SU-DHL-6 (cell line): Measurements from ENCODE around the gene FOXG1.

ENCODE experiments used
- H2AFZ ChIP-seq: fragments of 200-600 bp; sonication (generic); 2 replicates; pipeline ENCODE4 v1.6.1; 2014; ENCODE audit warnings: low read depth, mild to moderate bottlenecking, moderate library complexity, mixed read lengths, antibody characterized with exemption, low read length; ENCODE audit not compliant: severe bottlenecking
- H3F3A ChIP-seq: fragments of 200-600 bp; shearing (Covaris generic); 2 replicates; pipeline ENCODE4 v1.6.0; 2016; ENCODE audit warnings: antibody characterized with exemption, mild to moderate bottlenecking; ENCODE audit not compliant: insufficient read depth
- H3K27ac ChIP-seq: fragments of 200-600 bp; sonication (generic); 2 replicates; pipeline ENCODE4 v1.5.1; 2016; ENCODE audit warnings: low read depth, mild to moderate bottlenecking, low read length, moderate library complexity, mixed read lengths
- H3K27me3 ChIP-seq: fragments of 200-600 bp; sonication (generic), shearing (Covaris generic); 2 replicates; pipeline ENCODE4 v1.6.0; 2014; ENCODE audit warnings: mild to moderate bottlenecking, low read length
- H3K36me3 ChIP-seq: fragments of 200-600 bp; sonication (generic); 2 replicates; pipeline ENCODE4 v1.6.1; 2014; ENCODE audit warnings: mild to moderate bottlenecking, low read length, mixed read lengths
- H3K4me2 ChIP-seq: fragments of 300-600, 200-600 bp; shearing (Covaris generic), sonication (generic); 2 replicates; pipeline ENCODE4 v1.6.0; 2014; ENCODE audit warnings: low read length, low read depth, mild to moderate bottlenecking; ENCODE audit not compliant: poor library complexity, severe bottlenecking
- H3K4me3 ChIP-seq: fragments of 200-600 bp; sonication (generic); 2 replicates; pipeline ENCODE4 v1.5.1; 2014; ENCODE audit warnings: antibody characterized with exemption, low read length, mild to moderate bottlenecking, mixed read lengths; ENCODE audit not compliant: insufficient read depth, poor library complexity, severe bottlenecking
- H3K79me2 ChIP-seq: fragments of 200-600 bp; sonication (generic); 2 replicates; pipeline ENCODE4 v1.6.1; 2014; ENCODE audit warnings: mild to moderate bottlenecking, low read length, moderate library complexity; ENCODE audit not compliant: insufficient read depth
- H3K9ac ChIP-seq: fragments of 200-600 bp; sonication (generic); 2 replicates; pipeline ENCODE4 v1.7.0; 2014; ENCODE audit warnings: mild to moderate bottlenecking, low read length
- H3K9me2 ChIP-seq: fragments of 200-600 bp; sonication (generic); replicated peaks from 2 replicates; pipeline ENCODE4 v1.6.1; 2014; ENCODE audit warnings: low read length; ENCODE audit not compliant: insufficient read depth
- H3K9me3 ChIP-seq: fragments of 200-600 bp; sonication (generic); 2 replicates; pipeline ENCODE4 v1.6.1; 2014; ENCODE audit warnings: low read length, mixed read lengths; ENCODE audit not compliant: insufficient read depth
- H4K20me1 ChIP-seq: fragments of 200-600 bp; sonication (generic); 2 replicates; pipeline ENCODE4 v1.6.1; 2014; ENCODE audit warnings: low read depth, mild to moderate bottlenecking, antibody characterized with exemption, low read length, moderate library complexity, mixed read lengths
- CTCF ChIP-seq: fragments of 200-600 bp; sonication (generic); IDR thresholded peaks from one replicate; pipeline ENCODE4 v1.5.1; 2017; ENCODE audit warnings: antibody characterized with exemption, mild to moderate bottlenecking, low read length, moderate library complexity; ENCODE audit not compliant: insufficient read depth, poor library complexity, severe bottlenecking
- EZH2phosphoT487 ChIP-seq: fragments of 200-600 bp; sonication (generic), shearing (Covaris generic); conservative IDR thresholded peaks from 2 replicates; pipeline ENCODE4 v1.6.1; 2018; ENCODE audit warnings: mild to moderate bottlenecking, antibody characterized with exemption, low read length, moderate library complexity, mixed read lengths

FOXG1 gene

GRCh38 chr14:28773861-28774691 is 7.5 kb downstream of the FOXG1 start:
- no peaks in the 10 kb centered on the region for H3F3A ChIP-seq
- H3K27ac ChIP-seq: no peak overlapping the region
- no peak overlapping the region for H3K9ac ChIP-seq
- H3K9me2 ChIP-seq: no peaks in the 10 kb centered on the region
- H2AFZ ChIP-seq: no peak overlapping the region
- H4K20me1 ChIP-seq: no peaks in the 10 kb centered on the region
- no peak for TF ChIP-seq EZH2phosphoT487
- no peak for TF ChIP-seq CTCF
- H3K4me2 ChIP-seq: no peak overlapping the region
- no peaks in the 10 kb centered on the region for H3K79me2 ChIP-seq
- no peaks in the 10 kb centered on the region for H3K27me3 ChIP-seq
- no peak overlapping the region for H3K4me3 ChIP-seq
- H3K9me3 ChIP-seq: no peaks in the 10 kb centered on the region
- H3K36me3 ChIP-seq: no peaks in the 10 kb centered on the region

- Histone ChIP-seq H3K79me2 (no peaks in the 10 kb centered on the region), H3K4me2 (no peak overlapping the region), H3K9ac (no peak overlapping the region), H2AFZ (no peak overlapping the region), H3K9me3 (no peaks in the 10 kb centered on the region), H3K36me3 (no peaks in the 10 kb centered on the region), H3K27me3 (no peaks in the 10 kb centered on the region), H3F3A (no peaks in the 10 kb centered on the region), H3K27ac (no peak overlapping the region), H4K20me1 (no peaks in the 10 kb centered on the region), H3K9me2 (no peaks in the 10 kb centered on the region), H3K4me3 (no peak overlapping the region)
- TF ChIP-seq EZH2phosphoT487: no peak
- no peak for TF ChIP-seq CTCF
Measured at GRCh38 chr14:28774764-28775735, 8.5 kb downstream of the FOXG1 start.

- Histone ChIP-seq H3K4me2 (no peak overlapping the region), H3K4me3 (no peak overlapping the region), H3K9ac (no peak overlapping the region), H3K79me2 (no peaks in the 10 kb centered on the region), H3K9me2 (no peaks in the 10 kb centered on the region), H4K20me1 (no peaks in the 10 kb centered on the region), H3K36me3 (no peaks in the 10 kb centered on the region), H3F3A (no peaks in the 10 kb centered on the region), H2AFZ (no peak overlapping the region), H3K27ac (no peak overlapping the region), H3K9me3 (no peaks in the 10 kb centered on the region), H3K27me3 (no peaks in the 10 kb centered on the region)
- TF ChIP-seq EZH2phosphoT487 (no peak), CTCF (no peak)
Measured at GRCh38 chr14:28776482-28777266, 10.1 kb downstream of the FOXG1 start.
